T1000 (cell line): ENCODE data around the gene HSPA4L.

Experiments
- DNase-seq: peaks from one replicate; lab custom pipeline; 2025; ENCODE audit warnings: mixed read lengths; lab: John Stamatoyannopoulos, UW

Gene HSPA4L

GRCh38 chr4:127782275-127783025 lies at the start of gene HSPA4L:
Gene HSPA4L (plus strand): TSS chr4:127782322. CDS start chr4:127782551, 229 bp downstream.
- DNase-seq, result peak; percentile 61

- DNase-seq, result no peak
These were observed 49.3 kb upstream of the HSPA4L start for GRCh38 chr4:127732623-127733328.

- DNase-seq, result no peak
These were observed 47.1 kb upstream of the HSPA4L start for GRCh38 chr4:127734976-127735375.

- no peak for DNase-seq
These were observed 44.8 kb upstream of the HSPA4L start for GRCh38 chr4:127737295-127737694.

DNA sequence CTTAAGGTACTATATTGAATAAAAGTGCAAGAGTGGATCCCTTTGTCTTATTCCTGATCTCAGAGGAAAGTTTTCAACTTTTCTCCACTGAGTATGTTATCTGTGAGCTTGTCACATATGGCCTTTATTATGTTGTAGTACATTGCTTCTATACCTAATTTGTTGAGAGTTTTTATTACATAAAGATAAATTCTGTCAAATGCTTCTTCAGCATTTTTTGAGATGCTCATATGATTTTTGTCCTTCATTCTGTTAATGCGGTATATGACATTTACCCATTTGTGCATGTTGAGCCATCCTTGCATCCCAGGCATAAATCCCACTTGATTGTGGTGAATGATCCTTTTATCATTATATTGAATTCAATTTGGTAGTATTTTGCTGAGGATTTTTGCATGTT lies 40.9 kb upstream of the HSPA4L start:
- no peak for DNase-seq

- no peak for DNase-seq
These were observed 34.2 kb upstream of the HSPA4L start for GRCh38 chr4:127747883-127748282.

- DNase-seq, result no peak
These were observed 33.2 kb upstream of the HSPA4L start for GRCh38 chr4:127748957-127749356.

DNA sequence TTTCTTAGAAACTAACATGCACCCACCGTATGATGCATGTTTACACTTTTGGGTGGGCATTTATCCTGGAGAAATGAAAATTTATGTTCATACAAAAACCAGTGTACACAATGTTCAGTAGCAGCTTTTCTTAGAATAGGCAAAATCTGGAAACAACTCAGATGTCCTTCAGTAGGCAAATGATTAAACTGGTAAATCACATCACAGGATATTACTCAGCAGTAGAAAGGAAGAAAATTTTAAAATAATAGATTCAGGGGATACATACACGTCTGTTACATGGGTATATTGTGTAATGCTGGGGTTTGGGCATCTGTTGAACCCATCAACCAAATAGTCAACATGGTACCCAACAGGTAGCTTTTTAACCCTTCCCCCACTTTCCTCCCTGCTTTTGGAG lies 25.2 kb upstream of the HSPA4L start:
- no peak for DNase-seq

- DNase-seq, result no peak
These were observed 22.8 kb upstream of the HSPA4L start for GRCh38 chr4:127759228-127759820.

GRCh38 chr4:127759893-127760292 lies 22.2 kb upstream of the HSPA4L start:
- DNase-seq, result no peak

DNA sequence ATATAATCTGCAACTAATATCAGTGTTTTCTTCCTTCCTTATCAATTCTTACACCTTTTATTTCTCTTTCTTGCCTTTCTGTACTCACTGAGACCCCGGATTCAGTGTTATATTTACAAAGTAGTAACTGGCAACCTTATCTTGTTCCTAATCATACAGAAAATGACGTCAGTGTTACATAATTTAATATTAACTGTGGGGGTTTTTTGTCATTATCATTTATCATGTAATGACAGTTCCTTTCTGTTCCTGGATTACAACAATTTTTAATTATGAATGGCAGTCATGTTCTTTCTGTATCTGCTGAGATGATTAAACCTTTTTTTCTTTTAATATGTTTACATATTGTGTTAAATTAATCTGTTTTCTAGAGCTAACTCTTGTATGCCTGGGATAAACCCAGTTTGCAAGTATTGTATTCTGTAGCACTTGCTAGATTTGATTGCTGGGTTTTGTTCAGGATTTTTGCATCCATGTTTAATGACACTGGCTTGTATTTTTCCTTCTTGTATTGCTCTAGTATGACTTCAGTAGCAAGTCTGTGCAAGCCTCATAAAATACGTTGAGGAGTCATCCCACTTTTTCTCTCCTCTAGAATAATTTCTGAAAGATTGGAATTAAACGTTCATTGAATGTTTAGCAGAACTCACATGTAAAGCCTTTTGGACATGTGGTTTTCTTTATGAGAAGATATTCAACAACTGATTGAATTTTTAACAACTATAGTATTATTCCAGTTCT lies 10.4 kb upstream of the HSPA4L start:
- DNase-seq, result no peak

DNA sequence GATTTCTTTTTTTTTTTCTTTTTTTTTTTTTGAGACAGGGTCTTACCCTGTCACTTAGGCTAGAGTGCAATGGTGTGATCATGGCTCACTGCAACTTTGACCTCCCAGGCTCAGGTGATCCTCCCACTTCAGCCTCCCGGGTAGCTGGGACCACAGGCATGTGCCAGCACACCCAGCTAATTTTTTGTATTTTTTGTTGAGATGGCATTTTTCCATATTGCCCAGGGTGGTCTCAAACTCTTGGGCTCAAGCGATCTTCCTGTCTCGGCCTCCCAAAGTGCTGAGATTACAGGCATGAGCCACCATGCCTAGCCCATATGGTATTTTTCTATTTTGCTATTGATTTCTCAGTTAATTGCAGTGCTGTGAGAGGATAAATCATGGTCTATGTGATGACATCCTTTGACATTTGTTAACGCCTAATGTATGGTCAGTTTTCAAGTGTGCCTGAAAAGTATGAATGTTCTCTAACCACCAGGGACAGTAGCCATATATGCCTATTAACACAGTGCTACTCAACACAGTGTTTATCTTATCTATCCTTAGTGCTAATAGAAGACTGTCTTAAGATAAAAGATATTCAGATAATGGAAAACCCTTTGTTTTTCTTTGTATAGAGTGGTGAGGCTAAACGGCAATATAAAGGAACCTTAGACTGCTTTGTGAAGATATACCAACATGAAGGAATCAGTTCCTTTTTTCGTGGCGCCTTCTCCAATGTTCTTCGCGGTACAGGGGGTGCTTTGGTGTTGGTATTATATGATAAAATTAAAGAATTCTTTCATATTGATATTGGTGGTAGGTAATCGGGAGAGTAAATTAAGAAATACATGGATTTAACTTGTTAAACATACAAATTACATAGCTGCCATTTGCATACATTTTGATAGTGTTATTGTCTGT lies 9.1 kb upstream of the HSPA4L start:
- DNase-seq, result no peak

DNA sequence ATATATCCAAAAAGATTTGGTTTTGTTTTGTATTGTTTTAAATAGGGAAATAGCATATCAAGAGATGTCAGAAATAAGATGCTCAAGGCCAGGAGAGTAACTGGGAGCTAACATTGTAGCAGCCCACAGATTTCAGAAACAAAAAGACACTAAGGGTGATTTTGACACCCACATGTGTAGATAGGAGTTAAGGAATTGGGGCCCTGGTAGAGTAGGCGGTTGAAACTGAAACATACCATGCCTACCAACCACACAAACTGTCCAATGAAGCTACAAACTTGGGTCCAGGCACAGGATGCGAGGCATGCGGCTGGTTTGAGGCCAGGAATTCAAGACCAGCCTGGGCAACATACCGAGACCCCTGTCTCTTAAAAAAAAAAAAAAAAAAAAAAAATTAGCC lies 6.3 kb upstream of the HSPA4L start:
- no peak for DNase-seq

GRCh38 chr4:127776620-127777019 lies 5.5 kb upstream of the HSPA4L start:
- no peak for DNase-seq

DNA sequence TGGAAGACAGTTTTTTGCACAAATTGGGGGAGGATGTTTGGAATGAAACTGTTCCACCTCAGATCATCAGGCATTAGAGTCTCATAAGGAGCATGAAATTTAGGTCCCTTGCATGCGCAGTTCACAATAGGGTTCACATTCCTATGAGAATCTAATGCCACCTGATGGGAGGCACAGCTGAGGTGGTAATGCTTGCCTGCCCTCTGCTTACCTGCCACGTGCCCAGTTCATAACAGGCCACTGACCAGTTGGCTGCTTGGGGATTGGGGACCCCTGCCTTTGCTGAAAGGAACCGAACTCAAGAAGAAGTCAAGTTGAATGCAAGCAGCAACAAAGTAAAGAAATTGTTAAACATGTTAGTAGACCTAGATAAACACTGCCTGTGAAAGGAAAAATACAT lies 4.6 kb upstream of the HSPA4L start:
- no peak for DNase-seq

DNA sequence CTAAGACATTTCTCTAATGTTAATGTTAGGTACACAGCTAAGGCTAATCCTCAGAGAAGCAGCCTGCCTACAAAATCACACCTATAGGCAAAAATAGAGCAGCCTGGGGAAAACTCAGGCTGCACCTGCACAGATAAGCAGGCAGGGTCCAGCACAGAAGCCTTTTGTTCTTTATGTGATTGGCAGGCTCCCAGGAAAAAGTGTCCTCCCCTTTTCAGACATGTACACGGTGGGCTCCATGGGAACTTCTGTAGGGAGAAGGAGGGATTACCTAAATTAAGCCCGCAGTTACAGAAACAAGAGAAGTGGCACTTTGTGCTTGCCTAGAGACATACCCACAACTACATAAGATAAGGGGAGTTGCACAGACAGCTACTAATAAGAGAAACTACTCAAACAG lies 4.0 kb upstream of the HSPA4L start:
- no peak for DNase-seq

GRCh38 chr4:127780598-127780997 lies 1.5 kb upstream of the HSPA4L start:
- DNase-seq, result no peak

GRCh38 chr4:127781300-127782024 lies 660 bp upstream of the HSPA4L start:
- DNase-seq, result no peak

DNA sequence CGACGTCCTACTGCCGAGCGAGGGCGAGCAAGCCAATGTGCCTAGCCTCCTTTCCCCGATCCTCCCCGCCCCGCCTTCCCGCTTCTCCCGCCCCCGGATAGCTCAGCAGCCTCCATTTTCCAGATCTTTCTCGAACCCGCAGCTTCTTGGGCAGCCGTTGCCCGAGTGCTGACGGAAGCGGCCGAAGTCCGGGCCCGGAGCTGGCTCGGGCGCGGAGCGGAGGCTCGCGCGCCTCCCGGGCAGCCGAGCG lies 172 bp upstream of the HSPA4L start:
- peak; percentile 75 for DNase-seq

DNA sequence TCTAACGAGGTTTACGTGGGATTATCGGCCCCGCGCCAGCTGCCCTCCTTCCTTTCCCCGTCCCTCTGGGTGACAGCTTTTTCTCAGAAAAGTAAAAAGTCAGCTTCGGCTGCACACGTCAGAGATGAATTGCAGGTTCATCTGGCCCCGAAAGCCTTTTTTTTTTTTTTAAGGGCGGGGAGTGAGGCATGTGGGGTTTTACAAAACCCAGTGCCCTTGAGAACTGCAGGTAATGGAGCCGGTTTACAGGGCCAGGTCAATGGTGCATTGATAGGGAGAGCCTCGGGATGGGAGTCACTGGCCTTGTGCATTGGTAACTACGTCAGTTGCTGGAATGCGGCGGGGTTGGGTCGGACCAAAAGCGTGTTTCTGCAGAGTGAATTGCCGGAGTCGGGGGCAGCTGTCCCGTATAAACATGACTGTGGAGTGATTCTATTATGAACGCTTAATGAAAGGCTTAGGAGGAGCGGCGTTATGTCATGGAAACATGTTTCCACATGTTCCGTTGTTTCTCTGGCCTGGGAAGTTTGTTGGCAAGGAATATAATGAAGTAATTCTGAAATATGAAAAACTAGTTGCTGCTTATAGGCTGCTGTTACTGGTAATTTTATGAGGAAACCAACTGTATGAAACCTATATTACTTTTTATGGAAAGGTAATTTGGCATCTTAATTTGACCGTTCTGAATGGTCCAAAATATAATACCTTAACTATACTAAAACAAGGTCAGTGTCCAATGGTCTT lies 1.1 kb downstream of the HSPA4L start:
- DNase-seq, result no peak
